ENCODE data around the gene NCAPD3. TPM values are rescaled to one million over a fixed set of nuclear protein-coding genes. Genes with fewer than 3 reads are reported as not detected.

The NCAPD3 gene
- total and polyA plus RNA-seq, 2 of the 13 experiments (the other 11 are each of a cell fraction or from before 2014, with no cell fraction given), result 20.7 to 25.6 TPM

GRCh38 chr11:134119094-134119493 lies 104.7 kb downstream of the NCAPD3 start (continued):
- TF ChIP-seq AHDC1 (CRISPR knock-in tag; IDR thresholded peaks at IDR 0.05; ENCODE audit: borderline replicate concordance) (no peak), FOSL2 (CRISPR knock-in tag; IDR thresholded peaks at IDR 0.05) (no peak)

GRCh38 chr11:134118006-134118405 lies 105.8 kb downstream of the NCAPD3 start:
- Histone ChIP-seq H3K4me3 (replicated peaks in 1 of 3; ENCODE audit: insufficient read depth in 1 of 3, low read depth in 2 of 3, low read length in 3 of 3) (no peak overlapping the region), H3K36me3 (replicated peaks in 1 of 2; ENCODE audit: control insufficient read depth in 1 of 2, insufficient read depth in 2 of 2, low read length in 2 of 2) (no peaks in the 10 kb centered on the region), H3K4me1 (ENCODE audit: insufficient read depth, low read length) (no peaks in the 10 kb centered on the region), H3K79me2 (ENCODE audit: insufficient read depth, low read length) (no peaks in the 10 kb centered on the region), H3K27me3 (ENCODE audit: control insufficient read depth in 1 of 2, insufficient read depth in 2 of 2, low read length in 2 of 2) (0 out of 5 replicates have a peak, but pooled peaks cover 0 to 7% of the 10 kb centered on the region in 2 experiments), H3K4me2 (ENCODE audit: low read depth, low read length) (no peak overlapping the region), H4K20me1 (ENCODE audit: insufficient read depth, low read length) (no peaks in the 10 kb centered on the region), H3K9me3 (ENCODE audit: low read length) (no peaks in the 10 kb centered on the region), H3K9ac (ENCODE audit: insufficient read depth, low read depth, low read length) (no peak overlapping the region), H2AFZ (ENCODE audit: low read length) (no peak overlapping the region), H3K27ac (ENCODE audit: extremely low read length, insufficient read depth, low read length) (no peak overlapping the region)
- in situ Hi-C loops (cut with HindIII; ENCODE audit: extremely low pct_ligation_motif_present, low pct_unique_long_range_greater_than_20kb) (no loop called here), intact Hi-C loops (cut with micrococcal nuclease; ENCODE audit: unreplicated experiment) (no loop called here)
- no peak for FAIRE-seq
- ATAC-seq, result no peak
- ChIA-PET CTCF (ENCODE audit: low intra/inter-chr PET ratio, low total read pairs) (no interaction called here), POLR2A (no interaction called here)
- no peak for DNase-seq (ENCODE audit: low spot score)
- no TSS peak for BruUV-seq (replicated peaks)
- TF ChIP-seq HES4 (CRISPR knock-in tag; IDR thresholded peaks at IDR 0.05; ENCODE audit: borderline replicate concordance), result no peak
- TF ChIP-seq ZNF879 (CRISPR knock-in tag; IDR thresholded peaks at IDR 0.05), result no peak
- TF ChIP-seq ARNT (IDR thresholded peaks at IDR 0.05), result no peak
- no peak for TF ChIP-seq ZBTB3 (CRISPR knock-in tag; IDR thresholded peaks at IDR 0.05; ENCODE audit: borderline replicate concordance, low read depth)
- TF ChIP-seq GLMP (CRISPR knock-in tag; IDR thresholded peaks at IDR 0.05; ENCODE audit: borderline replicate concordance), result no peak
- TF ChIP-seq ZNF775 (CRISPR knock-in tag; IDR thresholded peaks at IDR 0.05; ENCODE audit: borderline replicate concordance), result no peak
- TF ChIP-seq ZBTB34 (CRISPR knock-in tag; IDR thresholded peaks at IDR 0.05), result no peak
